HepG2 (cell line): Measurements from ENCODE around the gene LRP5. TPM values are rescaled to one million over a fixed set of nuclear protein-coding genes. Genes with fewer than 3 reads are reported as not detected.

ENCODE experiments used
- DRAP1 ChIP-seq: IDR thresholded peaks from 2 replicates; pipeline ENCODE4 v1.6.1; 2016; ENCODE audit warnings: missing genetic modification reagents, missing compliant biosample characterization
- EP300 ChIP-seq, 3 experiments: sonication (generic) in 1 of 3; formaldehyde crosslinking in 1 of 3; IDR thresholded peaks; 2 replicates each; pipeline versions ENCODE4 v1.5.1 to v1.6.1; 2011 to 2020; ENCODE audit warnings: low read depth in 2 of 3, low read length in 2 of 3, borderline replicate concordance in 1 of 3, improper control_type of control experiment in 1 of 3, mild to moderate bottlenecking in 1 of 3, missing genetic modification reagents in 1 of 3, moderate library complexity in 1 of 3
- FOXK2 ChIP-seq: fragments of 450-650 bp; IDR thresholded peaks from 2 replicates; pipeline ENCODE4 v1.6.1; 2016
- FOXO1 ChIP-seq: sonication (generic); formaldehyde crosslinking; IDR thresholded peaks from 2 replicates; pipeline ENCODE4 v1.4.0; 2020; ENCODE audit warnings: missing genetic modification reagents
- FUBP1 ChIP-seq: sonication (generic); formaldehyde crosslinking; IDR thresholded peaks from 2 replicates; pipeline ENCODE4 v1.5.1; 2020; ENCODE audit warnings: missing genetic modification reagents, mild to moderate bottlenecking, borderline replicate concordance
- HDAC6 ChIP-seq: fragments of 200-600 bp; sonication (generic); IDR thresholded peaks from 2 replicates; pipeline ENCODE4 v1.7.0; 2017; ENCODE audit warnings: mild to moderate bottlenecking, antibody characterized with exemption, low read length, low read depth
- HES4 ChIP-seq: sonication (generic); formaldehyde crosslinking; IDR thresholded peaks from 2 replicates; pipeline ENCODE4 v1.9.0; 2021; ENCODE audit warnings: mild to moderate bottlenecking, missing genetic modification reagents, borderline replicate concordance
- HOXA9 ChIP-seq: sonication (generic); formaldehyde crosslinking; IDR thresholded peaks from 2 replicates; pipeline ENCODE4 v1.8.1; 2022; ENCODE audit warnings: missing genetic modification reagents, mild to moderate bottlenecking, moderate library complexity, borderline replicate concordance
- JARID2 ChIP-seq: sonication (generic); formaldehyde crosslinking; IDR thresholded peaks from 2 replicates; pipeline ENCODE4 v1.8.1; 2023; ENCODE audit warnings: missing genetic modification reagents, inconsistent platforms; ENCODE audit not compliant: insufficient replicate concordance
- KLF9 ChIP-seq: IDR thresholded peaks from 2 replicates; pipeline ENCODE4 v1.6.1; 2016; ENCODE audit warnings: low read depth
- LBX2 ChIP-seq: sonication (generic); formaldehyde crosslinking; IDR thresholded peaks from 2 replicates; pipeline ENCODE4 v1.5.0; 2020; ENCODE audit warnings: missing genetic modification reagents, mild to moderate bottlenecking, borderline replicate concordance
- MTF2 ChIP-seq: sonication (generic); formaldehyde crosslinking; IDR thresholded peaks from 2 replicates; pipeline ENCODE4 v1.5.0; 2020; ENCODE audit warnings: missing genetic modification reagents, borderline replicate concordance
- NR2F6 ChIP-seq, 2 experiments: IDR thresholded peaks; 2 replicates each; pipeline ENCODE4 v1.6.1; 2016; ENCODE audit warnings: antibody characterized with exemption in 1 of 2, mild to moderate bottlenecking in 1 of 2
- PHF5A ChIP-seq: IDR thresholded peaks from one replicate; pipeline ENCODE4 v1.6.1; 2018; ENCODE audit warnings: low read depth, missing genetic modification reagents; ENCODE audit not compliant: unreplicated experiment
- RBM39 ChIP-seq: fragments of 200-400 bp; formaldehyde crosslinking; IDR thresholded peaks from one replicate; pipeline ENCODE4 v1.6.1; 2018; ENCODE audit warnings: antibody characterized with exemption, mild to moderate bottlenecking, low read depth, low read length; ENCODE audit not compliant: poor library complexity, severe bottlenecking
- SAFB2 ChIP-seq: sonication (generic); formaldehyde crosslinking; IDR thresholded peaks from 2 replicates; pipeline ENCODE4 v1.5.1; 2020; ENCODE audit warnings: missing genetic modification reagents, low read depth, mild to moderate bottlenecking, borderline replicate concordance
- STAG1 ChIP-seq: sonication (generic); formaldehyde crosslinking; IDR thresholded peaks from 2 replicates; pipeline ENCODE4 v1.4.0; 2020; ENCODE audit warnings: missing genetic modification reagents
- TEF ChIP-seq: sonication (generic); formaldehyde crosslinking; IDR thresholded peaks from 2 replicates; pipeline ENCODE4 v1.5.0; 2020; ENCODE audit warnings: missing genetic modification reagents
- ZNF20 ChIP-seq: sonication (generic); formaldehyde crosslinking; IDR thresholded peaks from 2 replicates; pipeline ENCODE4 v1.4.0; 2020; ENCODE audit warnings: mild to moderate bottlenecking, moderate library complexity, missing genetic modification reagents
- ZNF333 ChIP-seq: sonication (generic); formaldehyde crosslinking; IDR thresholded peaks from 2 replicates; pipeline ENCODE4 v1.4.0; 2020; ENCODE audit warnings: mild to moderate bottlenecking, missing genetic modification reagents, borderline replicate concordance
- ZNF543 ChIP-seq: sonication (generic); formaldehyde crosslinking; IDR thresholded peaks from 2 replicates; pipeline ENCODE4 v1.4.0; 2020; ENCODE audit warnings: mild to moderate bottlenecking, missing genetic modification reagents
- ZNF547 ChIP-seq: sonication (generic); formaldehyde crosslinking; IDR thresholded peaks from 2 replicates; pipeline ENCODE4 v1.5.1; 2020; ENCODE audit warnings: mild to moderate bottlenecking, missing genetic modification reagents
- ZNF564 ChIP-seq: sonication (generic); formaldehyde crosslinking; IDR thresholded peaks from 2 replicates; pipeline ENCODE4 v1.8.1; 2023; ENCODE audit warnings: mild to moderate bottlenecking, missing genetic modification reagents
- ZNF678 ChIP-seq: sonication (generic); formaldehyde crosslinking; IDR thresholded peaks from 2 replicates; pipeline ENCODE4 v1.4.0; 2020; ENCODE audit warnings: mild to moderate bottlenecking, missing genetic modification reagents
- polyA plus RNA-seq, 8 experiments: library from polyadenylated mRNA; depleted of rRNA in 3 of 8; stranded (reverse) in 7 of 8; unstranded in 1 of 8; fragments of >200 nt; fragmentation: Illumina TruSeq in 4 of 8; extraction: Trizol in 4 of 8; gene quantifications; 2 replicates each; pipeline versions ENCODE4 v1.2.1 to v1.2.3, GENCODE V29; 2011 to 2016; ENCODE audit warnings: low read depth in 4 of 8, missing spikeins in 1 of 8, mixed read lengths in 1 of 8; ENCODE audit not compliant: insufficient read depth in 1 of 8
- total RNA-seq, 5 experiments: library from RNA; depleted of rRNA; stranded (reverse); fragments of >200 nt; fragmentation: Illumina TruSeq; extraction: Trizol; gene quantifications; 2 replicates each; pipeline ENCODE4 v1.2.3, GENCODE V29; 2016; ENCODE audit warnings: low read depth in 1 of 5

Gene LRP5
- total and polyA plus RNA-seq, 2 of the 13 experiments (the other 11 are each of a cell fraction or from before 2014, with no cell fraction given): 40.4 to 64.0 TPM

- TF ChIP-seq FUBP1 (CRISPR knock-in tag) (no peak), MTF2 (no peak), RBM39 (peak; percentile 19), NR2F6 (IDR thresholded peaks at IDR 0.05) (peak; percentile 84), NR2F6 (CRISPR knock-in tag; IDR thresholded peaks at IDR 0.05) (peak; percentile 89), STAG1 (peak; percentile 37; the same call in 1 of the 2 replicates), DRAP1 (peak; percentile 84), LBX2 (CRISPR knock-in tag) (no peak), SAFB2 (no peak; the same call in 1 of the 2 replicates), PHF5A (peak; percentile 86), ZNF20 (no peak), ZNF333 (CRISPR knock-in tag) (0 out of 2 replicates have a peak, but pooled peaks have one; percentile 40), TEF (CRISPR knock-in tag) (no peak), EP300 (IDR thresholded peaks at IDR 0.05; ENCODE audit: low read depth in 2 of 2, low read length in 2 of 2) (peak in 1 of 2 experiments; percentile 57; a peak in 2 of 4 replicates), EP300 (CRISPR knock-in tag; IDR thresholded peaks at IDR 0.05; ENCODE audit: borderline replicate concordance) (no peak; the same call in 1 of the 2 replicates), HOXA9 (CRISPR knock-in tag) (peak; percentile 29; the same call in 1 of the 2 replicates), ZNF564 (CRISPR knock-in tag) (0 out of 2 replicates have a peak, but pooled peaks have one; percentile 14), KLF9 (CRISPR knock-in tag) (no peak), FOXK2 (no peak), JARID2 (CRISPR knock-in tag) (no peak), ZNF547 (CRISPR knock-in tag) (no peak; the same call in 1 of the 2 replicates), ZNF678 (no peak), HDAC6 (no peak), HES4 (CRISPR knock-in tag) (no peak), FOXO1 (CRISPR knock-in tag) (peak; percentile 65; the same call in 1 of the 2 replicates), ZNF543 (peak; percentile 44; the same call in 1 of the 2 replicates)
Observed at GRCh38 chr11:68315171-68315920, 3.0 kb downstream of the LRP5 start (continued).
